SH-SY5Y (cell line): ENCODE results near the gene TOMT.

Experiments used
- GATA2 ChIP-seq: IDR thresholded peaks from 2 replicates; pipeline ENCODE4 v1.6.1; 2011; ENCODE audit warnings: mild to moderate bottlenecking, low read depth, low read length
- GATA3 ChIP-seq: IDR thresholded peaks from 2 replicates; pipeline ENCODE4 v1.6.1; 2011; ENCODE audit warnings: low read depth, mild to moderate bottlenecking, low read length, moderate library complexity

- TF ChIP-seq GATA2 (no peak), GATA3 (no peak)
Observed at GRCh38 chr11:72144807-72145565, 39.3 kb downstream of the TOMT start.
